Stomach (tissue), 9 donors: ENCODE results near the gene CAVIN4. TPM values are rescaled to one million over a fixed set of nuclear protein-coding genes. Genes with fewer than 3 reads are reported as not detected.

Experiments
- DNase-seq, 2 donors: peaks; one replicate each; pipeline versions ENCODE4 v3.0.0 to v3.0.0-alpha.2; 2013 to 2019
- H3K27ac ChIP-seq, 5 donors: fragments of 200-600 bp in 4 of 5; sonication (generic) in 4 of 5; one replicate each; pipeline ENCODE4 v1.5.1; 2013 to 2019; ENCODE audit warnings: mild to moderate bottlenecking in 1 of 5, moderate library complexity in 1 of 5
- H3K27me3 ChIP-seq, 3 donors: fragments of 200-600 bp; sonication (generic); one replicate each; pipeline ENCODE4 v1.5.1; 2017 to 2019; ENCODE audit warnings: mixed run types in 1 of 3
- H3K36me3 ChIP-seq, 4 donors: fragments of 200-600 bp; sonication (generic); 1 replicate in 3 of 4; 2 replicates in 1 of 4; pipeline ENCODE4 v1.5.1; 2016 to 2019
- H3K4me1 ChIP-seq, 4 donors: fragments of 200-600 bp; sonication (generic); one replicate each; pipeline ENCODE4 v1.5.1; 2016 to 2019
- H3K4me3 ChIP-seq, 4 donors: fragments of 200-600 bp; sonication (generic) in 3 of 4; one replicate each; pipeline ENCODE4 v1.5.1; 2016 to 2019; ENCODE audit warnings: mild to moderate bottlenecking in 1 of 4
- H3K9me3 ChIP-seq, 4 donors: fragments of 200-600 bp; sonication (generic); one replicate each; pipeline ENCODE4 v1.5.1; 2016 to 2019
- CTCF ChIP-seq, 7 experiments: fragments of 450-650 bp in 4 of 7; fragments of 200-600 bp in 3 of 7; sonication (generic) in 3 of 7; IDR thresholded peaks; one replicate each; pipeline ENCODE4 v1.5.1; 2016 to 2019; ENCODE audit warnings: antibody characterized with exemption in 7 of 7, control low read depth in 2 of 7, mild to moderate bottlenecking in 1 of 7
- EP300 ChIP-seq: sonication (generic); formaldehyde crosslinking; IDR thresholded peaks from one replicate; pipeline ENCODE4 v1.6.1; 2017; ENCODE audit warnings: antibody characterized with exemption
- POLR2A ChIP-seq, 4 donors: fragments of 450-650 bp; IDR thresholded peaks; one replicate each; pipeline ENCODE4 v1.6.1; 2016; ENCODE audit warnings: antibody characterized with exemption in 4 of 4, control low read depth in 2 of 4, mild to moderate bottlenecking in 1 of 4, moderate library complexity in 1 of 4
- POLR2AphosphoS5 ChIP-seq, 3 donors: sonication (generic); formaldehyde crosslinking; IDR thresholded peaks; one replicate each; pipeline ENCODE4 v1.6.1; 2016; ENCODE audit warnings: antibody characterized with exemption in 3 of 3
- WGBS, 5 donors: extraction: QIAGEN DNeasy Blood & Tissue Kit in 3 of 5; methylation state at CpG; one replicate each; pipeline versions ENCODE4 v1.1.5 to v1.1.7; 2013 to 2018; 5-methylcytosine and 5-hydroxymethylcytosine counted together
- intact Hi-C: fragments of 100-400 bp; cut with DNase I; formaldehyde crosslinking; loops from one replicate; pipeline ENCODE4 v1.15.1; 2023; ENCODE audit warnings: low total_unique reads
- polyA plus RNA-seq, 3 donors: library from polyadenylated mRNA; stranded (reverse); fragments of 200-250 nt; gene quantifications; one replicate each; pipeline ENCODE4 v1.2.3, GENCODE V29; 2013
- total RNA-seq, 5 donors: library from RNA; depleted of rRNA; stranded (reverse); fragments of >200 nt; gene quantifications; one replicate each; pipeline versions ENCODE4 v1.1.0 to v1.2.3, GENCODE V29; 2014 to 2016
- donor health status: healthy with polysubstance abuse.
- donor health status: Bipolar disorder and iron deficiency.
- donor health status: healthy.

The CAVIN4 gene
- total and polyA plus RNA-seq, 8 donors, result 0.13 to 0.55 (median 0.34) TPM; not detected in 4

GRCh38 chr9:100619665-100620064 is 41.8 kb downstream of the CAVIN4 start:
- intact Hi-C loops, result no loop called here
- WGBS, 5 donors, result 17 to 82% (median 72%) methylated on average over 3 to 5 of the region's 5 CpGs
- DNase-seq, result no peak

GRCh38 chr9:100623969-100624368 is 46.1 kb downstream of the CAVIN4 start:
- WGBS, 5 donors, result 71 to 85% (median 80%) methylated on average over 1 of the region's 1 CpG
- Histone ChIP-seq H3K4me3 (no peak overlapping the region), H3K9me3 (no peaks in the 10 kb centered on the region), H3K4me1 (no peaks in the 10 kb centered on the region), H3K27ac (no peak overlapping the region), H3K36me3 (no peaks in the 10 kb centered on the region), H3K27me3 (no peaks in the 10 kb centered on the region)
- intact Hi-C loops, result no loop called here
- TF ChIP-seq EP300 (no peak), POLR2AphosphoS5 (IDR thresholded peaks at IDR 0.05) (no peak), POLR2A (IDR thresholded peaks at IDR 0.05) (no peak), CTCF (IDR thresholded peaks at IDR 0.05) (no peak)
- DNase-seq, result no peak

More at GRCh38 chr9:100619665-100620064, 41.8 kb downstream of the CAVIN4 start:
- Histone ChIP-seq H3K9me3 (peaks cover 0 to 19% (median 12%) of the 10 kb centered on the region in 4 donors), H3K4me1 (no peaks in the 10 kb centered on the region), H3K36me3 (no peaks in the 10 kb centered on the region), H3K4me3 (no peak overlapping the region), H3K27me3 (no peaks in the 10 kb centered on the region), H3K27ac (no peak overlapping the region)
- TF ChIP-seq CTCF (IDR thresholded peaks at IDR 0.05) (no peak), POLR2A (IDR thresholded peaks at IDR 0.05) (no peak), POLR2AphosphoS5 (IDR thresholded peaks at IDR 0.05) (no peak)

GRCh38 chr9:100626949-100627348 is 49.1 kb downstream of the CAVIN4 start:
- H3K9me3 ChIP-seq, result no peaks in the 10 kb centered on the region
- no peak overlapping the region for H3K27ac ChIP-seq
- TF ChIP-seq CTCF (IDR thresholded peaks at IDR 0.05) (no peak), POLR2A (IDR thresholded peaks at IDR 0.05) (no peak), POLR2AphosphoS5 (IDR thresholded peaks at IDR 0.05) (no peak), EP300 (no peak)
- intact Hi-C loops, result no loop called here
- DNase-seq, result no peak
- WGBS, 5 donors, result 93 to 100% (median 100%) methylated on average over 1 of the region's 1 CpG
- no peak overlapping the region for H3K4me3 ChIP-seq
- no peaks in the 10 kb centered on the region for H3K4me1 ChIP-seq
- H3K36me3 ChIP-seq, result no peaks in the 10 kb centered on the region
- no peaks in the 10 kb centered on the region for H3K27me3 ChIP-seq

- WGBS, 5 donors, result 35 to 60% (median 48%) methylated on average over 1 to 6 of the region's 6 CpGs
- H3K9me3 ChIP-seq, result no peaks in the 10 kb centered on the region
- no peaks in the 10 kb centered on the region for H3K4me1 ChIP-seq
- peaks cover 0 to 11% (median 0%) of the 10 kb centered on the region in 3 donors for H3K27me3 ChIP-seq
- no peak for TF ChIP-seq EP300
- no peak overlapping the region for H3K27ac ChIP-seq
- H3K4me3 ChIP-seq, result no peak overlapping the region
- DNase-seq, result peak in 1 of 2 donors; percentile 2
- no peaks in the 10 kb centered on the region for H3K36me3 ChIP-seq
- intact Hi-C loops, result no loop called here
Observed at GRCh38 chr9:100637787-100638186, 59.9 kb downstream of the CAVIN4 start.

Other genes starting within 250 kb of the CAVIN4 start
- gene TEX10, start 225.1 kb upstream of the CAVIN4 start, total RNA-seq, result 10 to 100 TPM in 3 of 5 donors, 1 to 10 TPM in 2; 8.7 to 44.9 (median 23.8) TPM
- gene TEX10, start 225.1 kb upstream of the CAVIN4 start, polyA plus RNA-seq, result 1 to 10 TPM; 4.9 to 6.2 (median 5.7) TPM
- gene MSANTD3, start 150.9 kb upstream of the CAVIN4 start, total RNA-seq, result 100 to 1,000 TPM in 1 of 5 donors, 10 to 100 TPM in 3, 1 to 10 TPM in 1; 1.2 to 121 (median 17.5) TPM
- 10 to 100 TPM in 2 of 3 donors, 1 to 10 TPM in 1; 9.9 to 28.8 (median 17.3) TPM for gene MSANTD3, start 150.9 kb upstream of the CAVIN4 start, polyA plus RNA-seq
- under 1 TPM in 1 of 5 donors, not detected in 4; 0.92 TPM for gene TMEFF1, start 104.9 kb upstream of the CAVIN4 start, total RNA-seq
- gene TMEFF1, start 104.9 kb upstream of the CAVIN4 start, polyA plus RNA-seq, result under 1 TPM in 1 of 3 donors, not detected in 2; 0.05 TPM